Measurements from ENCODE around the gene TFG. TPM values are rescaled to one million over a fixed set of nuclear protein-coding genes. Genes with fewer than 3 reads are reported as not detected.

Gene TFG
- total and polyA plus RNA-seq, 2 of the 4 experiments (the other 2 are of a cell fraction) = 47.7 to 165 TPM

DNA sequence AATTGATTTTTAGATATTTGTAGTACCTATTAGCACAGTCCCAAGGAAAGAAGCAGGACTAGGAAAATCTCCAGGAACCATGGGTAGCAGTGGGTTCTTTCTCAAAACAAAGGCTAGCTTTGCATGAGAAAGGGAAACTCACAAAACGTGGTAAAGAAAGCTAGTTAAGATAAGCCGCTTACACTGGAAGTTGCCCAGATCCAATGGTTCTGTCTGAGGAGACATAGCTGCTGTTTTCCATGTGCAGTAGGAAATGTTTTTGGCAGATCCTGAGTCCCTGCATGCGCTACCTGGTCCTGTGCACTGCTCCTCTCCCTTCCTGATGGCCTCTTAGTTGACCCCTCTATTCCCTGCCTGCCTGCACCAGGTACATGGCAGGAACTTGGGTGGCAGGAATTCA is 60.4 kb downstream of the TFG start:
- ATAC-seq (ENCODE audit: low read depth) (no peak), DNase-seq (no peak)
- Histone ChIP-seq H2BK15ac (ENCODE audit: low read depth, low read length) (no peak overlapping the region), H3K18ac (ENCODE audit: low read depth, low read length) (no peak overlapping the region), H4K20me1 (ENCODE audit: insufficient read depth, low read length) (no peaks in the 10 kb centered on the region), H3K4me1 (ENCODE audit: control insufficient read depth, insufficient read depth, low read length) (no peaks in the 10 kb centered on the region), H3K4ac (ENCODE audit: low read depth, low read length) (no peak overlapping the region), H2BK120ac (ENCODE audit: low read depth, low read length) (no peak overlapping the region), H4K8ac (ENCODE audit: low read depth in 2 of 2, low read length in 2 of 2) (no peak overlapping the region), H2AK9ac (replicated peaks; ENCODE audit: low read depth, low read length, poor library complexity) (no peak overlapping the region), H3K27me3 (ENCODE audit: control insufficient read depth, insufficient read depth, low read length) (no peaks in the 10 kb centered on the region; the same call in 1 of the 2 replicates), H3K56ac (ENCODE audit: extremely low read depth, insufficient read depth, low read length) (no peak overlapping the region), H3K14ac (replicated peaks; ENCODE audit: low read depth, low read length) (no peak overlapping the region), H3K79me1 (ENCODE audit: low read depth in 1 of 2, low read length in 2 of 2) (no peaks in the 10 kb centered on the region), H3K9me1 (ENCODE audit: insufficient read depth, low read length) (0 out of 2 replicates have a peak, but pooled peaks cover 3% of the 10 kb centered on the region), H2AK5ac (ENCODE audit: low read depth, low read length) (no peak overlapping the region), H4K91ac (ENCODE audit: insufficient read depth, low read depth, low read length) (no peak overlapping the region), H3K27ac (ENCODE audit: insufficient read depth, low read length) (no peak overlapping the region), H2BK20ac (ENCODE audit: low read depth, low read length) (no peak overlapping the region), H3K36me3 (ENCODE audit: control insufficient read depth, insufficient read depth, low read length) (no peaks in the 10 kb centered on the region), H3K9ac (ENCODE audit: low read depth, low read length) (no peak overlapping the region), H3K4me3 (ENCODE audit: insufficient read depth, low read depth, low read length) (no peak overlapping the region), H2BK5ac (ENCODE audit: low read depth, low read length, poor library complexity, severe bottlenecking) (no peak overlapping the region), H3K4me2 (ENCODE audit: low read depth, low read length) (no peak overlapping the region), H3K23ac (ENCODE audit: low read depth, low read length) (no peak overlapping the region), H2AFZ (replicated peaks; ENCODE audit: low read length, poor library complexity) (no peak overlapping the region), H4K5ac (ENCODE audit: low read depth, low read length) (no peak overlapping the region), H3K9me3 (ENCODE audit: control insufficient read depth, insufficient read depth, low read length) (no peaks in the 10 kb centered on the region)
- in situ Hi-C loops (cut with MboI; ENCODE audit: low sequenced_read_pairs) (no loop called here), dilution Hi-C loops (cut with HindIII; ENCODE audit: low sequenced_read_pairs, unreplicated experiment) (no loop called here), intact Hi-C loops (cut with micrococcal nuclease) (no loop called here)
- WGBS, 2 experiments (ENCODE audit: extremely low coverage in 2 of 2, insufficient read length in 1 of 2) = 67% methylated on average over 1 of the region's 3 CpGs; no CpG with 5 or more reads in 1 of the 2 experiments
- no TSS peak for BruUV-seq (replicated peaks)
- no peak for TF ChIP-seq CEBPB (IDR thresholded peaks at IDR 0.05; ENCODE audit: low read depth, low read length)
- TF ChIP-seq, protein P1, sequence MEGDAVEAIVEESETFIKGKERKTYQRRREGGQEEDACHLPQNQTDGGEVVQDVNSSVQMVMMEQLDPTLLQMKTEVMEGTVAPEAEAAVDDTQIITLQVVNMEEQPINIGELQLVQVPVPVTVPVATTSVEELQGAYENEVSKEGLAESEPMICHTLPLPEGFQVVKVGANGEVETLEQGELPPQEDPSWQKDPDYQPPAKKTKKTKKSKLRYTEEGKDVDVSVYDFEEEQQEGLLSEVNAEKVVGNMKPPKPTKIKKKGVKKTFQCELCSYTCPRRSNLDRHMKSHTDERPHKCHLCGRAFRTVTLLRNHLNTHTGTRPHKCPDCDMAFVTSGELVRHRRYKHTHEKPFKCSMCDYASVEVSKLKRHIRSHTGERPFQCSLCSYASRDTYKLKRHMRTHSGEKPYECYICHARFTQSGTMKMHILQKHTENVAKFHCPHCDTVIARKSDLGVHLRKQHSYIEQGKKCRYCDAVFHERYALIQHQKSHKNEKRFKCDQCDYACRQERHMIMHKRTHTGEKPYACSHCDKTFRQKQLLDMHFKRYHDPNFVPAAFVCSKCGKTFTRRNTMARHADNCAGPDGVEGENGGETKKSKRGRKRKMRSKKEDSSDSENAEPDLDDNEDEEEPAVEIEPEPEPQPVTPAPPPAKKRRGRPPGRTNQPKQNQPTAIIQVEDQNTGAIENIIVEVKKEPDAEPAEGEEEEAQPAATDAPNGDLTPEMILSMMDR (conservative IDR thresholded peaks at IDR 0.05; ENCODE audit: low read depth, low read length) = no peak
- TF ChIP-seq BHLHE40 (IDR thresholded peaks at IDR 0.05; ENCODE audit: low read depth, low read length) = no peak
- TF ChIP-seq, protein P2, sequence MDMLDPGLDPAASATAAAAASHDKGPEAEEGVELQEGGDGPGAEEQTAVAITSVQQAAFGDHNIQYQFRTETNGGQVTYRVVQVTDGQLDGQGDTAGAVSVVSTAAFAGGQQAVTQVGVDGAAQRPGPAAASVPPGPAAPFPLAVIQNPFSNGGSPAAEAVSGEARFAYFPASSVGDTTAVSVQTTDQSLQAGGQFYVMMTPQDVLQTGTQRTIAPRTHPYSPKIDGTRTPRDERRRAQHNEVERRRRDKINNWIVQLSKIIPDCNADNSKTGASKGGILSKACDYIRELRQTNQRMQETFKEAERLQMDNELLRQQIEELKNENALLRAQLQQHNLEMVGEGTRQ (IDR thresholded peaks at IDR 0.05; ENCODE audit: low read depth, low read length) = no peak
- no peak for TF ChIP-seq NFE2L2 (IDR thresholded peaks at IDR 0.05; ENCODE audit: low read depth, low read length)
- TF ChIP-seq SMC3 (IDR thresholded peaks at IDR 0.05; ENCODE audit: low read depth, low read length) = no peak
- no peak for TF ChIP-seq RAD21 (IDR thresholded peaks at IDR 0.05; ENCODE audit: low read length)
- TF ChIP-seq MAFK (IDR thresholded peaks at IDR 0.05; ENCODE audit: low read depth, low read length) = no peak
- no peak for TF ChIP-seq FOS (IDR thresholded peaks at IDR 0.05; ENCODE audit: low read depth, low read length)
- TF ChIP-seq RCOR1 (IDR thresholded peaks at IDR 0.05; ENCODE audit: insufficient replicate concordance, low read length) = no peak
- no peak for TF ChIP-seq POLR2A (IDR thresholded peaks at IDR 0.05; ENCODE audit: low read depth, low read length)
- no peak for TF ChIP-seq RFX5 (IDR thresholded peaks at IDR 0.05; ENCODE audit: low read depth, low read length)
- TF ChIP-seq, protein P3, sequence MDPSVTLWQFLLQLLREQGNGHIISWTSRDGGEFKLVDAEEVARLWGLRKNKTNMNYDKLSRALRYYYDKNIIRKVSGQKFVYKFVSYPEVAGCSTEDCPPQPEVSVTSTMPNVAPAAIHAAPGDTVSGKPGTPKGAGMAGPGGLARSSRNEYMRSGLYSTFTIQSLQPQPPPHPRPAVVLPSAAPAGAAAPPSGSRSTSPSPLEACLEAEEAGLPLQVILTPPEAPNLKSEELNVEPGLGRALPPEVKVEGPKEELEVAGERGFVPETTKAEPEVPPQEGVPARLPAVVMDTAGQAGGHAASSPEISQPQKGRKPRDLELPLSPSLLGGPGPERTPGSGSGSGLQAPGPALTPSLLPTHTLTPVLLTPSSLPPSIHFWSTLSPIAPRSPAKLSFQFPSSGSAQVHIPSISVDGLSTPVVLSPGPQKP (IDR thresholded peaks at IDR 0.05; ENCODE audit: borderline replicate concordance, low read depth, low read length) = no peak
- TF ChIP-seq MXI1 (IDR thresholded peaks at IDR 0.05; ENCODE audit: borderline replicate concordance, low read depth, low read length) = no peak
- no peak for TF ChIP-seq CHD1 (IDR thresholded peaks at IDR 0.05; ENCODE audit: low read depth, low read length)
- TF ChIP-seq MAZ (IDR thresholded peaks at IDR 0.05; ENCODE audit: borderline replicate concordance, low read depth, low read length) = no peak
- ChIA-PET POLR2A (ENCODE audit: unreplicated experiment) (no interaction called here), CTCF (no interaction called here)

Data from IMR-90 (cell line).